Astrocyte (in vitro differentiated cells and primary cell): ENCODE results near the gene BST1. TPM values are rescaled to one million over a fixed set of nuclear protein-coding genes. Genes with fewer than 3 reads are reported as not detected.

Experiments
- DNase-seq: peaks from one replicate; pipeline ENCODE4 v3.0.0-alpha.2; 2010; ENCODE audit warnings: low read depth
- FAIRE-seq: peaks from 2 replicates; lab custom pipeline; 2011; peaks lifted over from hg19 to GRCh38; lab: Jason Lieb, UNC
- H2AFZ ChIP-seq: 2 replicates; pipeline ENCODE4 v1.6.0; 2012; ENCODE audit warnings: low read depth, low read length, inconsistent platforms
- H3K27ac ChIP-seq: 2 replicates; pipeline ENCODE4 v1.5.1; 2011; ENCODE audit warnings: low read depth, low read length, inconsistent platforms
- H3K27me3 ChIP-seq: 2 replicates; pipeline ENCODE4 v1.6.0; 2011; ENCODE audit warnings: low read length, inconsistent platforms; ENCODE audit not compliant: insufficient read depth
- H3K36me3 ChIP-seq: 2 replicates; pipeline ENCODE4 v1.5.1; 2011; ENCODE audit warnings: low read length, inconsistent platforms; ENCODE audit not compliant: insufficient read depth
- H3K4me1 ChIP-seq: 2 replicates; pipeline ENCODE4 v1.5.1; 2011; ENCODE audit warnings: low read length, inconsistent platforms; ENCODE audit not compliant: insufficient read depth
- H3K4me2 ChIP-seq: 2 replicates; pipeline ENCODE4 v1.6.0; 2012; ENCODE audit warnings: low read length, inconsistent platforms
- H3K4me3 ChIP-seq: 2 replicates; pipeline ENCODE4 v1.5.1; 2011; ENCODE audit warnings: low read depth, mild to moderate bottlenecking, low read length, inconsistent platforms; ENCODE audit not compliant: insufficient read depth
- H3K79me2 ChIP-seq: 2 replicates; pipeline ENCODE4 v1.6.0; 2012; ENCODE audit warnings: mild to moderate bottlenecking, low read length, inconsistent platforms; ENCODE audit not compliant: insufficient read depth
- H3K9ac ChIP-seq: 2 replicates; pipeline ENCODE4 v1.6.0; 2012; ENCODE audit warnings: mild to moderate bottlenecking, low read length, inconsistent platforms
- H3K9me3 ChIP-seq: 2 replicates; pipeline ENCODE4 v1.5.1; 2012; ENCODE audit warnings: low read depth, mild to moderate bottlenecking, low read length, inconsistent platforms; ENCODE audit not compliant: insufficient read depth
- H4K20me1 ChIP-seq: 2 replicates; pipeline ENCODE4 v1.6.0; 2012; ENCODE audit warnings: low read length, inconsistent platforms; ENCODE audit not compliant: insufficient read depth
- H3K27ac Mint-ChIP-seq: one replicate; pipeline ENCODE4 v1.8.0; 2021; ENCODE audit warnings: mild to moderate bottlenecking, mixed read lengths; ENCODE audit not compliant: unreplicated experiment
- H3K27me3 Mint-ChIP-seq: one replicate; pipeline ENCODE4 v1.8.0; 2021; ENCODE audit warnings: low read depth, mixed read lengths; ENCODE audit not compliant: unreplicated experiment
- H3K36me3 Mint-ChIP-seq: one replicate; pipeline ENCODE4 v1.8.0; 2021; ENCODE audit warnings: low read depth, mixed read lengths; ENCODE audit not compliant: unreplicated experiment
- H3K4me1 Mint-ChIP-seq: one replicate; pipeline ENCODE4 v1.8.0; 2021; ENCODE audit warnings: low read depth, mixed read lengths; ENCODE audit not compliant: unreplicated experiment
- H3K4me3 Mint-ChIP-seq: one replicate; pipeline ENCODE4 v1.8.0; 2021; ENCODE audit warnings: mild to moderate bottlenecking, moderate library complexity, mixed read lengths; ENCODE audit not compliant: unreplicated experiment
- H3K9me3 Mint-ChIP-seq: one replicate; pipeline ENCODE4 v1.8.0; 2021; ENCODE audit warnings: mild to moderate bottlenecking, mixed read lengths; ENCODE audit not compliant: unreplicated experiment
- CTCF ChIP-seq: IDR thresholded peaks from 2 replicates; pipeline ENCODE4 v1.5.1; 2011; ENCODE audit warnings: low read depth, mild to moderate bottlenecking, inconsistent platforms, low read length, moderate library complexity; ENCODE audit not compliant: insufficient read depth
- EZH2 ChIP-seq: IDR thresholded peaks from 2 replicates; pipeline ENCODE4 v1.6.1; 2012; ENCODE audit warnings: mild to moderate bottlenecking, low read length, inconsistent platforms; ENCODE audit not compliant: insufficient read depth
- total RNA-seq: library from RNA; stranded (reverse); gene quantifications from 2 replicates; pipeline ENCODE4 v1.2.1, GENCODE V29; 2021

Gene BST1
- total RNA-seq, 1 donor from 2014 or later = 24.5 TPM

DNA sequence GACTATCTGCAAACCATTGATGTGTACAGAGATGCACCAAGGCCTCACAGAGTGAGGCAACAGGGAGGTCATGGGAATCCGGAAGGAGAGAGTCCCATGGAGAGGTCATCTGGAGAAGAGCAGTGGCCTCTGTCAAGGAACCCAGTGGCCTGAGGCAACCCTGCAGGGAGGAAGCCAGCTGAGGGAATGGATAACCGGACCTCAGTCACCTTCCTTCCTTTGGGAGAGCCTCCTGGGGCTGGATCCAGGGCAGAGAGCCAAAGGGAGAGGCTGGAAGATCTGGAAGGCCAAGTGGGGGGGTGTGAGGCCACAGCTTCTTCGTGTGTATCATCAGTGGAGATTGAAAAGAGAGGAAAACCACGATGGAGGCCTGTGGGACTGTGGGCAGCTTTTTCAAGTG is 50.9 kb downstream of the BST1 start:
- TF ChIP-seq CTCF (no peak), EZH2 (no peak)
- Mint-ChIP-seq H3K9me3 (peaks cover 3% of the 10 kb centered on the region), H3K27me3 (peaks cover 2% of the 10 kb centered on the region), H3K4me1 (peaks cover 32% of the 10 kb centered on the region), H3K4me3 (peak overlapping the region; percentile 51), H3K27ac (peak overlapping the region; percentile 49), H3K36me3 (no peaks in the 10 kb centered on the region)
- H3K27me3 ChIP-seq = no peaks in the 10 kb centered on the region
- H3K36me3 ChIP-seq = no peaks in the 10 kb centered on the region
- H3K9me3 ChIP-seq = no peaks in the 10 kb centered on the region
- H3K27ac ChIP-seq = peak overlapping the region; percentile 85
- H3K4me3 ChIP-seq = no peak overlapping the region
- H2AFZ ChIP-seq = no peak overlapping the region
- H3K9ac ChIP-seq = peak overlapping the region; percentile 56
- FAIRE-seq (no peak), DNase-seq (peak; percentile 17)
- peak overlapping the region; percentile 34 for H3K4me2 ChIP-seq
- no peaks in the 10 kb centered on the region for H4K20me1 ChIP-seq
- no peaks in the 10 kb centered on the region for H3K79me2 ChIP-seq
- H3K4me1 ChIP-seq = peaks cover 30% of the 10 kb centered on the region

DNA sequence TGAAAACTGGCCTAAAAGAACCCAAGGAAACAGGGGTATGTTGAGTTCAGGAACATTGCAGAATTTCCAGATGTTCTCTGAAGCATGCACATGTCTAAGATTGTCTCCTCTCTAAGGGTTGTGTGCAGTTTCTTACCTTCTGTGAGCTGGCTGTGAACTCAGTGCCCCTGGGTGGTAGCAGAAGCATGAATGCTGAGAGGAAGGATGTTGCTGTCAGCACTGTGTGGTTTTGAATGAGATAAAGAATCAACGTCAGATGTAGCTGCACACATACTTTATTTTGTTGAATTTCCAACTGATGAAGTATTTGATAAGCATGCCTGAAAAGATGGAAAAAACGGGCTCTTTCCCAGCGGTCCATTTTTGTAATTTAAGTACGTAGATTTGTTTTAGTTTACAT is 51.5 kb downstream of the BST1 start:
- no peaks in the 10 kb centered on the region for H3K36me3 ChIP-seq
- Mint-ChIP-seq H3K9me3 (peaks cover 6% of the 10 kb centered on the region), H3K27me3 (no peaks in the 10 kb centered on the region), H3K27ac (peak overlapping the region; percentile 35), H3K36me3 (no peaks in the 10 kb centered on the region), H3K4me3 (peak overlapping the region; percentile 18), H3K4me1 (peaks cover 32% of the 10 kb centered on the region)
- H3K27me3 ChIP-seq = no peaks in the 10 kb centered on the region
- no peaks in the 10 kb centered on the region for H3K79me2 ChIP-seq
- peak overlapping the region; percentile 56 for H3K9ac ChIP-seq
- H3K9me3 ChIP-seq = no peaks in the 10 kb centered on the region
- H3K4me2 ChIP-seq = peak overlapping the region; percentile 34
- H3K4me1 ChIP-seq = peaks cover 30% of the 10 kb centered on the region
- peak; percentile 88 for DNase-seq
- TF ChIP-seq CTCF = no peak
- TF ChIP-seq EZH2 = no peak
- no peaks in the 10 kb centered on the region for H4K20me1 ChIP-seq
- peak overlapping the region; percentile 85 for H3K27ac ChIP-seq
- H3K4me3 ChIP-seq = no peak overlapping the region
- no peak overlapping the region for H2AFZ ChIP-seq
- FAIRE-seq = no peak

- DNase-seq (peak; percentile 82), FAIRE-seq (no peak)
- H3K4me3 Mint-ChIP-seq = no peak overlapping the region
- H4K20me1 ChIP-seq = no peaks in the 10 kb centered on the region
- no peaks in the 10 kb centered on the region for H3K27me3 Mint-ChIP-seq
- H3K27me3 ChIP-seq = no peaks in the 10 kb centered on the region
- H3K9me3 ChIP-seq = no peaks in the 10 kb centered on the region
- no peaks in the 10 kb centered on the region for H3K36me3 ChIP-seq
- TF ChIP-seq EZH2 (no peak), CTCF (no peak)
- H3K9ac ChIP-seq = peak overlapping the region; percentile 50
- peak overlapping the region; percentile 66 for H3K4me2 ChIP-seq
- H3K27ac ChIP-seq = peak overlapping the region; percentile 85
- H3K4me1 ChIP-seq = peaks cover 30% of the 10 kb centered on the region
- peaks cover 9% of the 10 kb centered on the region for H3K9me3 Mint-ChIP-seq
- no peaks in the 10 kb centered on the region for H3K36me3 Mint-ChIP-seq
- no peak overlapping the region for H2AFZ ChIP-seq
- H3K79me2 ChIP-seq = no peaks in the 10 kb centered on the region
- H3K4me1 Mint-ChIP-seq = peaks cover 32% of the 10 kb centered on the region
- peak overlapping the region; percentile 36 for H3K27ac Mint-ChIP-seq
- no peak overlapping the region for H3K4me3 ChIP-seq
These were observed 52.7 kb downstream of the BST1 start for GRCh38 chr4:15755321-15756155.
